C4-2B (cell line): ENCODE data around the gene SLC19A3.

Experiments
- CTCF ChIP-seq: fragments of 450-650 bp; conservative IDR thresholded peaks from 2 replicates; pipeline ENCODE4 v1.5.1; 2017; ENCODE audit warnings: mild to moderate bottlenecking
- ZFX ChIP-seq: fragments of 450-650 bp; IDR thresholded peaks from 2 replicates; pipeline ENCODE4 v1.6.1; 2017

GRCh38 chr2:227739351-227739750 is 21.5 kb upstream of the SLC19A3 start:
- TF ChIP-seq CTCF = no peak
- TF ChIP-seq ZFX = no peak
